ENCODE data around the gene KLHL3. TPM values are rescaled to one million over a fixed set of nuclear protein-coding genes. Genes with fewer than 3 reads are reported as not detected.

KLHL3 gene
- total and polyA plus RNA-seq, 4 donors, result 0.91 to 8.8 (median 3.7) TPM

GRCh38 chr5:137629646-137630045, 106.2 kb downstream of the KLHL3 start:
- no peaks in the 10 kb centered on the region for H3K9me3 ChIP-seq (ENCODE audit: control insufficient read depth in 4 of 4, low read length in 3 of 4)
- H3K9ac ChIP-seq (ENCODE audit: low read depth in 1 of 2, low read length in 2 of 2), result no peak overlapping the region
- no peak for DNase-seq (ENCODE audit: low spot score)
- H3K36me3 ChIP-seq (ENCODE audit: control insufficient read depth in 4 of 4, insufficient read depth in 3 of 4, low read depth in 1 of 4, low read length in 3 of 4), result no peaks in the 10 kb centered on the region
- no peak overlapping the region for H3K27ac ChIP-seq (ENCODE audit: low read depth in 1 of 2, low read length in 2 of 2)
- peaks cover 2 to 14% (median 8%) of the 10 kb centered on the region in 4 donors for H3K4me1 ChIP-seq (ENCODE audit: control insufficient read depth in 4 of 4, insufficient read depth in 4 of 4, low read length in 3 of 4)
- TF ChIP-seq, protein P1, sequence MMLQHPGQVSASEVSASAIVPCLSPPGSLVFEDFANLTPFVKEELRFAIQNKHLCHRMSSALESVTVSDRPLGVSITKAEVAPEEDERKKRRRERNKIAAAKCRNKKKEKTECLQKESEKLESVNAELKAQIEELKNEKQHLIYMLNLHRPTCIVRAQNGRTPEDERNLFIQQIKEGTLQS (IDR thresholded peaks at IDR 0.05), result no peak
- TF ChIP-seq, protein P2, sequence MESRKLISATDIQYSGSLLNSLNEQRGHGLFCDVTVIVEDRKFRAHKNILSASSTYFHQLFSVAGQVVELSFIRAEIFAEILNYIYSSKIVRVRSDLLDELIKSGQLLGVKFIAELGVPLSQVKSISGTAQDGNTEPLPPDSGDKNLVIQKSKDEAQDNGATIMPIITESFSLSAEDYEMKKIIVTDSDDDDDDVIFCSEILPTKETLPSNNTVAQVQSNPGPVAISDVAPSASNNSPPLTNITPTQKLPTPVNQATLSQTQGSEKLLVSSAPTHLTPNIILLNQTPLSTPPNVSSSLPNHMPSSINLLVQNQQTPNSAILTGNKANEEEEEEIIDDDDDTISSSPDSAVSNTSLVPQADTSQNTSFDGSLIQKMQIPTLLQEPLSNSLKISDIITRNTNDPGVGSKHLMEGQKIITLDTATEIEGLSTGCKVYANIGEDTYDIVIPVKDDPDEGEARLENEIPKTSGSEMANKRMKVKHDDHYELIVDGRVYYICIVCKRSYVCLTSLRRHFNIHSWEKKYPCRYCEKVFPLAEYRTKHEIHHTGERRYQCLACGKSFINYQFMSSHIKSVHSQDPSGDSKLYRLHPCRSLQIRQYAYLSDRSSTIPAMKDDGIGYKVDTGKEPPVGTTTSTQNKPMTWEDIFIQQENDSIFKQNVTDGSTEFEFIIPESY (IDR thresholded peaks at IDR 0.05), result no peak
- TF ChIP-seq RAD21 (IDR thresholded peaks at IDR 0.05), result peak; percentile 95 to 96
- TF ChIP-seq FOXA1 (IDR thresholded peaks at IDR 0.05), result no peak
- TF ChIP-seq RXRA (IDR thresholded peaks at IDR 0.05), result no peak
- TF ChIP-seq JUND (IDR thresholded peaks at IDR 0.05), result no peak
- TF ChIP-seq MAX (IDR thresholded peaks at IDR 0.05), result no peak
- no peak for TF ChIP-seq EGR1 (IDR thresholded peaks at IDR 0.05; ENCODE audit: low read depth in 2 of 2)
- TF ChIP-seq YY1 (IDR thresholded peaks at IDR 0.05), result no peak
- TF ChIP-seq, protein P3, sequence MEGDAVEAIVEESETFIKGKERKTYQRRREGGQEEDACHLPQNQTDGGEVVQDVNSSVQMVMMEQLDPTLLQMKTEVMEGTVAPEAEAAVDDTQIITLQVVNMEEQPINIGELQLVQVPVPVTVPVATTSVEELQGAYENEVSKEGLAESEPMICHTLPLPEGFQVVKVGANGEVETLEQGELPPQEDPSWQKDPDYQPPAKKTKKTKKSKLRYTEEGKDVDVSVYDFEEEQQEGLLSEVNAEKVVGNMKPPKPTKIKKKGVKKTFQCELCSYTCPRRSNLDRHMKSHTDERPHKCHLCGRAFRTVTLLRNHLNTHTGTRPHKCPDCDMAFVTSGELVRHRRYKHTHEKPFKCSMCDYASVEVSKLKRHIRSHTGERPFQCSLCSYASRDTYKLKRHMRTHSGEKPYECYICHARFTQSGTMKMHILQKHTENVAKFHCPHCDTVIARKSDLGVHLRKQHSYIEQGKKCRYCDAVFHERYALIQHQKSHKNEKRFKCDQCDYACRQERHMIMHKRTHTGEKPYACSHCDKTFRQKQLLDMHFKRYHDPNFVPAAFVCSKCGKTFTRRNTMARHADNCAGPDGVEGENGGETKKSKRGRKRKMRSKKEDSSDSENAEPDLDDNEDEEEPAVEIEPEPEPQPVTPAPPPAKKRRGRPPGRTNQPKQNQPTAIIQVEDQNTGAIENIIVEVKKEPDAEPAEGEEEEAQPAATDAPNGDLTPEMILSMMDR (IDR thresholded peaks at IDR 0.05; ENCODE audit: low read depth, low read length, missing input control), result peak; percentile 99
- TF ChIP-seq HNF4G (IDR thresholded peaks at IDR 0.05), result no peak
- no peak for TF ChIP-seq NR2F2 (IDR thresholded peaks at IDR 0.05)
- no peak for TF ChIP-seq REST (IDR thresholded peaks at IDR 0.05)
- no peak for TF ChIP-seq HNF4A (conservative IDR thresholded peaks at IDR 0.05)
- WGBS, result 25% methylated on average over 4 of the region's 4 CpGs
- no peaks in the 10 kb centered on the region for H3K27me3 ChIP-seq (ENCODE audit: control insufficient read depth in 4 of 4, insufficient read depth in 4 of 4, low read length in 3 of 4)
- no peak overlapping the region for H3K4me3 ChIP-seq (ENCODE audit: low read depth in 1 of 3, low read length in 3 of 3)

- WGBS, result 89% methylated on average over 3 of the region's 3 CpGs
- Histone ChIP-seq H3K4me1 (ENCODE audit: control insufficient read depth in 4 of 4, insufficient read depth in 4 of 4, low read length in 3 of 4) (peaks cover 2 to 23% (median 15%) of the 10 kb centered on the region in 4 donors), H3K9ac (ENCODE audit: low read depth in 1 of 2, low read length in 2 of 2) (no peak overlapping the region), H3K36me3 (ENCODE audit: control insufficient read depth in 4 of 4, insufficient read depth in 3 of 4, low read depth in 1 of 4, low read length in 3 of 4) (no peaks in the 10 kb centered on the region), H3K9me3 (ENCODE audit: control insufficient read depth in 4 of 4, low read length in 3 of 4) (no peaks in the 10 kb centered on the region), H3K27me3 (ENCODE audit: control insufficient read depth in 4 of 4, insufficient read depth in 4 of 4, low read length in 3 of 4) (no peaks in the 10 kb centered on the region), H3K4me3 (ENCODE audit: low read depth in 1 of 3, low read length in 3 of 3) (no peak overlapping the region), H3K27ac (ENCODE audit: low read depth in 1 of 2, low read length in 2 of 2) (no peak overlapping the region)
- TF ChIP-seq GABPA (IDR thresholded peaks at IDR 0.05 in 1 of 2, conservative IDR thresholded peaks at IDR 0.05 in 1 of 2), result no peak
- no peak for DNase-seq (ENCODE audit: low spot score)
Observed at GRCh38 chr5:137627706-137628105, 108.2 kb downstream of the KLHL3 start.

Data from liver (tissue), 9 donors.